Adipocyte (in vitro differentiated cells): ENCODE results near the gene COBL.

Source experiments
- DNase-seq: peaks from one replicate; pipeline ENCODE4 v3.0.0-alpha.2; 2015; ENCODE audit warnings: low read depth
- H3K27me3 ChIP-seq: replicated peaks from 2 replicates; pipeline ENCODE4 v1.7.0; 2013; ENCODE audit warnings: mild to moderate bottlenecking, low read length, moderate library complexity; ENCODE audit not compliant: control insufficient read depth, insufficient read depth
- H3K36me3 ChIP-seq: 2 replicates; pipeline ENCODE4 v1.7.0; 2013; ENCODE audit warnings: low read length, mild to moderate bottlenecking, moderate library complexity; ENCODE audit not compliant: control insufficient read depth, insufficient read depth, severe bottlenecking
- H3K4me1 ChIP-seq: 2 replicates; pipeline ENCODE4 v1.7.0; 2013; ENCODE audit warnings: mild to moderate bottlenecking, low read length, moderate library complexity; ENCODE audit not compliant: control insufficient read depth, insufficient read depth
- H3K4me3 ChIP-seq: 2 replicates; pipeline ENCODE4 v1.7.0; 2013; ENCODE audit warnings: mild to moderate bottlenecking, low read length, moderate library complexity
- H3K9ac ChIP-seq: 2 replicates; pipeline ENCODE4 v1.7.0; 2013; ENCODE audit warnings: mild to moderate bottlenecking, low read length, moderate library complexity
- H3K9me3 ChIP-seq: 2 replicates; pipeline ENCODE4 v1.7.0; 2013; ENCODE audit warnings: mild to moderate bottlenecking, low read length, moderate library complexity; ENCODE audit not compliant: control insufficient read depth

The COBL gene

GRCh38 chr7:51301806-51302205 is 14.8 kb downstream of the COBL start:
- peaks cover 4% of the 10 kb centered on the region for H3K27me3 ChIP-seq
- no peaks in the 10 kb centered on the region for H3K36me3 ChIP-seq
- no peak overlapping the region for H3K9ac ChIP-seq
- DNase-seq: no peak
- H3K4me3 ChIP-seq: no peak overlapping the region
- H3K9me3 ChIP-seq: no peaks in the 10 kb centered on the region
- H3K4me1 ChIP-seq: peaks cover 12% of the 10 kb centered on the region

GRCh38 chr7:51300762-51301674 is 15.6 kb downstream of the COBL start:
- no peak overlapping the region for H3K4me3 ChIP-seq
- no peaks in the 10 kb centered on the region for H3K36me3 ChIP-seq
- H3K9me3 ChIP-seq: no peaks in the 10 kb centered on the region
- H3K9ac ChIP-seq: no peak overlapping the region
- DNase-seq: no peak
- H3K27me3 ChIP-seq: no peaks in the 10 kb centered on the region
- H3K4me1 ChIP-seq: peaks cover 12% of the 10 kb centered on the region

- H3K9ac ChIP-seq: no peak overlapping the region
- DNase-seq: no peak
- no peaks in the 10 kb centered on the region for H3K9me3 ChIP-seq
- H3K36me3 ChIP-seq: no peaks in the 10 kb centered on the region
- no peak overlapping the region for H3K4me3 ChIP-seq
- H3K4me1 ChIP-seq: peaks cover 12% of the 10 kb centered on the region
- no peaks in the 10 kb centered on the region for H3K27me3 ChIP-seq
Measured at GRCh38 chr7:51299391-51300133, 17.0 kb downstream of the COBL start.

GRCh38 chr7:51298912-51299311 is 17.7 kb downstream of the COBL start:
- Histone ChIP-seq H3K9ac (no peak overlapping the region), H3K9me3 (no peaks in the 10 kb centered on the region), H3K4me3 (no peak overlapping the region), H3K27me3 (no peaks in the 10 kb centered on the region), H3K4me1 (peaks cover 12% of the 10 kb centered on the region), H3K36me3 (no peaks in the 10 kb centered on the region)
- DNase-seq: no peak

GRCh38 chr7:51297986-51298385 is 18.6 kb downstream of the COBL start:
- H3K27me3 ChIP-seq: no peaks in the 10 kb centered on the region
- DNase-seq: no peak

GRCh38 chr7:51295440-51296245 is 21.0 kb downstream of the COBL start:
- no peak for DNase-seq
- Histone ChIP-seq H3K27me3 (peaks cover 5% of the 10 kb centered on the region), H3K9ac (no peak overlapping the region), H3K9me3 (no peaks in the 10 kb centered on the region), H3K4me3 (no peak overlapping the region), H3K36me3 (no peaks in the 10 kb centered on the region), H3K4me1 (no peaks in the 10 kb centered on the region)

More at GRCh38 chr7:51297986-51298385, 18.6 kb downstream of the COBL start:
- Histone ChIP-seq H3K36me3 (no peaks in the 10 kb centered on the region), H3K9me3 (no peaks in the 10 kb centered on the region), H3K4me3 (no peak overlapping the region), H3K4me1 (peaks cover 8% of the 10 kb centered on the region), H3K9ac (no peak overlapping the region)

- H3K9ac ChIP-seq: no peak overlapping the region
- no peak for DNase-seq
- H3K4me1 ChIP-seq: no peaks in the 10 kb centered on the region
- no peak overlapping the region for H3K4me3 ChIP-seq
- no peaks in the 10 kb centered on the region for H3K9me3 ChIP-seq
- peaks cover 11% of the 10 kb centered on the region for H3K27me3 ChIP-seq
- no peaks in the 10 kb centered on the region for H3K36me3 ChIP-seq
Measured at GRCh38 chr7:51292596-51292995, 24.0 kb downstream of the COBL start.

GRCh38 chr7:51290702-51291540 is 25.7 kb downstream of the COBL start:
- Histone ChIP-seq H3K36me3 (no peaks in the 10 kb centered on the region), H3K9ac (no peak overlapping the region), H3K4me3 (no peak overlapping the region), H3K4me1 (no peaks in the 10 kb centered on the region), H3K9me3 (peaks cover 2% of the 10 kb centered on the region), H3K27me3 (peaks cover 11% of the 10 kb centered on the region)
- DNase-seq: no peak

- Histone ChIP-seq H3K4me1 (no peaks in the 10 kb centered on the region), H3K27me3 (peaks cover 11% of the 10 kb centered on the region), H3K9me3 (peaks cover 2% of the 10 kb centered on the region), H3K36me3 (no peaks in the 10 kb centered on the region), H3K9ac (no peak overlapping the region), H3K4me3 (no peak overlapping the region)
- no peak for DNase-seq
Measured at GRCh38 chr7:51290304-51290637, 26.3 kb downstream of the COBL start.

- H3K4me3 ChIP-seq: no peak overlapping the region
- H3K4me1 ChIP-seq: no peaks in the 10 kb centered on the region
- DNase-seq: no peak
- peaks cover 2% of the 10 kb centered on the region for H3K9me3 ChIP-seq
- peaks cover 11% of the 10 kb centered on the region for H3K27me3 ChIP-seq
- no peaks in the 10 kb centered on the region for H3K36me3 ChIP-seq
- H3K9ac ChIP-seq: no peak overlapping the region
Measured at GRCh38 chr7:51289623-51290303, 26.8 kb downstream of the COBL start.
